Gastroesophageal sphincter (tissue), 4 donors: ENCODE measurements around the gene RLN1. TPM values are rescaled to one million over a fixed set of nuclear protein-coding genes. Genes with fewer than 3 reads are reported as not detected.

Experiments
- ATAC-seq: fragments of 150-250 bp; one replicate; pipeline ENCODE4 v1.9.1; 2016; ENCODE audit warnings: mild to moderate bottlenecking, moderate library complexity
- H3K27ac ChIP-seq, 4 donors: fragments of 200-600 bp; sonication (generic) in 3 of 4; 1 replicate in 3 of 4; 2 replicates in 1 of 4; pipeline ENCODE4 v1.5.1; 2016 to 2019
- H3K27me3 ChIP-seq: fragments of 200-600 bp; sonication (generic); one replicate; pipeline ENCODE4 v1.5.1; 2019
- H3K36me3 ChIP-seq, 2 donors: fragments of 200-600 bp; sonication (generic); one replicate each; pipeline ENCODE4 v1.5.1; 2019; ENCODE audit warnings: control low read depth in 1 of 2
- H3K4me1 ChIP-seq, 3 donors: fragments of 200-600 bp; sonication (generic); 1 replicate in 2 of 3; 2 replicates in 1 of 3; pipeline ENCODE4 v1.5.1; 2016 to 2019; ENCODE audit warnings: control low read depth in 2 of 3
- H3K4me3 ChIP-seq, 2 donors: fragments of 200-600 bp; sonication (generic); one replicate each; pipeline ENCODE4 v1.5.1; 2019; ENCODE audit warnings: mild to moderate bottlenecking in 1 of 2, moderate library complexity in 1 of 2
- H3K9me3 ChIP-seq, 3 donors: fragments of 200-600 bp; sonication (generic); one replicate each; pipeline ENCODE4 v1.5.1; 2017 to 2019; ENCODE audit warnings: control low read depth in 2 of 3
- EP300 ChIP-seq: sonication (generic); formaldehyde crosslinking; IDR thresholded peaks from one replicate; pipeline ENCODE4 v1.6.1; 2017; ENCODE audit warnings: antibody characterized with exemption, mild to moderate bottlenecking
- POLR2A ChIP-seq, 2 donors: fragments of 450-650 bp; IDR thresholded peaks; one replicate each; pipeline ENCODE4 v1.6.1; 2017; ENCODE audit warnings: antibody characterized with exemption in 2 of 2, mild to moderate bottlenecking in 2 of 2, moderate library complexity in 1 of 2
- POLR2AphosphoS5 ChIP-seq: sonication (generic); formaldehyde crosslinking; IDR thresholded peaks from one replicate; pipeline ENCODE4 v1.6.1; 2017; ENCODE audit warnings: antibody characterized with exemption
- WGBS, 2 donors: methylation state at CpG; one replicate each; pipeline ENCODE4 v1.1.5; 2018; ENCODE audit warnings: low coverage in 1 of 2; 5-methylcytosine and 5-hydroxymethylcytosine counted together
- total RNA-seq, 4 donors: library from RNA; depleted of rRNA; stranded (reverse); fragments of >200 nt; gene quantifications; one replicate each; pipeline ENCODE4 v1.1.0, GENCODE V29; 2016
- TF ChIP-seq, protein P1 (sequence below), 4 experiments: fragments of 200-600 bp in 2 of 4; fragments of 450-650 bp in 2 of 4; sonication (generic) in 1 of 4; IDR thresholded peaks; one replicate each; pipeline ENCODE4 v1.5.1; 2017 to 2019; ENCODE audit warnings: antibody characterized with exemption in 4 of 4, mild to moderate bottlenecking in 2 of 4, moderate library complexity in 2 of 4

RLN1 gene
- total RNA-seq, 4 donors from 2014 or later, result not detected

DNA sequence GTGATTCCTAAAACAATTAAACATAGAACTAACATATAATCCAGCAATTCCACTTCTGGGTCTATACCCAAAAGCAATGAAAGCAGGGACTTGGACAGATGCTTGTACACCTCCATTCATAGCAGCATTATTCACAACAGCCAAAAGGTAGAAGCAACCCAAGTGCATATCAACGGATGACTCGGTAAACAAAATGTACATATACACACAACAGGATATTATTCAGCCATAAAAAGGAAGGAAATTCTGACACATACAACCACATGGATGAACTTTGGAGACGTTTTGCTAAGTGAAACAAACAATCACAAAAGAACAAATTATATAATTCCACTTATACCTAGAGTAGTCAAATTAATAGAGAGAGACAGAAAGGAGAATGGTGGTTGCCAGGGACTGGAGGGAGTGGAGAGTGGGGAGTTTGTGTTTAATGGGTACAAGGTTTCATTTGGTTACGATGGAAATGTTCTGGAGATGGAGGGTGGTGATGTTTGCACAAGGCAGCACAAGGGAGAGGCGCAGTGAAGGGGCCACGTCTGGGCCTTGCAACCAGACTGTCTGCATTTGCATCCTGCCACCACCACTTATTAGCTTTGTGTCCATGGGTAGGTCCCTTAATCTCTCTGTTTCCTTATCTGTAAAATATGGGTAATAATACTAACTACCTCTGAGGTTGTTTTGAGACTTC, 36.3 kb upstream of the RLN1 start:
- no peaks in the 10 kb centered on the region for H3K27me3 ChIP-seq
- WGBS, 2 donors, result 77 to 82% methylated on average over 6 of the region's 6 CpGs
- H3K4me3 ChIP-seq, result no peak overlapping the region
- TF ChIP-seq POLR2AphosphoS5 (no peak), POLR2A (IDR thresholded peaks at IDR 0.05) (no peak), EP300 (no peak)
- TF ChIP-seq, protein P1, sequence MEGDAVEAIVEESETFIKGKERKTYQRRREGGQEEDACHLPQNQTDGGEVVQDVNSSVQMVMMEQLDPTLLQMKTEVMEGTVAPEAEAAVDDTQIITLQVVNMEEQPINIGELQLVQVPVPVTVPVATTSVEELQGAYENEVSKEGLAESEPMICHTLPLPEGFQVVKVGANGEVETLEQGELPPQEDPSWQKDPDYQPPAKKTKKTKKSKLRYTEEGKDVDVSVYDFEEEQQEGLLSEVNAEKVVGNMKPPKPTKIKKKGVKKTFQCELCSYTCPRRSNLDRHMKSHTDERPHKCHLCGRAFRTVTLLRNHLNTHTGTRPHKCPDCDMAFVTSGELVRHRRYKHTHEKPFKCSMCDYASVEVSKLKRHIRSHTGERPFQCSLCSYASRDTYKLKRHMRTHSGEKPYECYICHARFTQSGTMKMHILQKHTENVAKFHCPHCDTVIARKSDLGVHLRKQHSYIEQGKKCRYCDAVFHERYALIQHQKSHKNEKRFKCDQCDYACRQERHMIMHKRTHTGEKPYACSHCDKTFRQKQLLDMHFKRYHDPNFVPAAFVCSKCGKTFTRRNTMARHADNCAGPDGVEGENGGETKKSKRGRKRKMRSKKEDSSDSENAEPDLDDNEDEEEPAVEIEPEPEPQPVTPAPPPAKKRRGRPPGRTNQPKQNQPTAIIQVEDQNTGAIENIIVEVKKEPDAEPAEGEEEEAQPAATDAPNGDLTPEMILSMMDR (IDR thresholded peaks at IDR 0.05), result no peak
- H3K4me1 ChIP-seq, result no peaks in the 10 kb centered on the region
- peaks cover 0 to 10% of the 10 kb centered on the region in 2 donors for H3K36me3 ChIP-seq
- no peak overlapping the region for H3K27ac ChIP-seq
- ATAC-seq, result no peak
- H3K9me3 ChIP-seq, result no peaks in the 10 kb centered on the region

DNA sequence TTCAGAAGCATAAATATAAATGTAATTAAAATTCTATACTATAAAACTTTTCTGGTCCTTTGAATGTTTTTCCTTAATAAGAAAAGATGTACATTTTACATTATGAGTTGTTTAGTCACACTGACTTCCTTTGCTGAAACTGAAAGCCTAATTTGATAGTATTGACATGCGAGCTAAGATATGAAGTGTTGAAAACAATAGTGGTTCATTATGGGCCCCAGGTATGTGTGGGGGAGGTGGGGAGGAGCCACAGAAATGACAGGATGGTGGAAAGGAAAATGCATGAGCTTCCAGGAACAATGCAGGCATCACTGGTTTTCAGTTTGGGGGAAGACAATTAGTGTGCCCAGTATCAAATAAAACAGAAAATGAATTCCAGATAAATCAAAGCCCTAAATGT, 35.4 kb upstream of the RLN1 start:
- no peaks in the 10 kb centered on the region for H3K4me1 ChIP-seq
- no peak overlapping the region for H3K4me3 ChIP-seq
- WGBS, 2 donors, result 80 to 92% methylated on average over 1 of the region's 1 CpG
- no peaks in the 10 kb centered on the region for H3K27me3 ChIP-seq
- H3K36me3 ChIP-seq, result peaks cover 0 to 6% of the 10 kb centered on the region in 2 donors
- no peaks in the 10 kb centered on the region for H3K9me3 ChIP-seq
- no peak overlapping the region for H3K27ac ChIP-seq
- ATAC-seq, result no peak
- no peak for TF ChIP-seq EP300
- TF ChIP-seq POLR2AphosphoS5, result no peak
- TF ChIP-seq POLR2A (IDR thresholded peaks at IDR 0.05), result no peak
- TF ChIP-seq, protein P1 (IDR thresholded peaks at IDR 0.05), result no peak

DNA sequence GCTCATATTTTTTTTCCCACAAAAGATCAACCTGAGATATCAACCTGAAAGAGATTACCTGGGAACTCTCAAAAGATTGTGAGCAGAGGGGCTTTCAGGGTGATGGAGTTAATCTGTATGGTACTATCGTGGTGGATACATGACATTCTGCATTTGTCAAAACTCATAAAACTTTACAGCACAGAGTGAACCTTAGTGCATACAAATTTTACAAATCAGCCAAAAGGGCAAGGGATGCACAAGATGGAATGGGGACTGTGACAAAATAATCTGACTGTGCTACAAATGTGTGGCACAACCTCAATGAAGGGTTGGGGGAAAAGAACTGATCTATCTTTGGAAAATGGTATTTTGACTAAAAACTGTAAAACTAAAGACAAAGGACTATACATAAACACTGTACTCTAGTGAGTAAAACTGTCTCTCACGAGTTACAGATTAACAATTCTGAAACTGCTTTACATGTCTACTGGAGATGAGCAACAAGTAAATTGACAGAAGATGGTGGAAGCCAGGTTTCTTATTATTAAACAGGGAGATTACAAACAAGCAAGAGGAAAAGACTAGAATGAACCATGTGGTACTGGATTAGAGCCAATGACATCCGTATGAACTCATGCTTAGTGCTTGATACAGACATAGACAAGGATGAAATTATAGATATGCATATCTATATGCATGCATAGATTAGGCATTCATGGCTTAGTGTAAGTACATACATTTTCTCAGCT, 24.8 kb upstream of the RLN1 start:
- Histone ChIP-seq H3K27me3 (no peaks in the 10 kb centered on the region), H3K9me3 (peaks cover 0 to 5% (median 0%) of the 10 kb centered on the region in 3 donors), H3K4me3 (no peak overlapping the region), H3K27ac (no peak overlapping the region), H3K4me1 (no peaks in the 10 kb centered on the region), H3K36me3 (peaks cover 0 to 12% of the 10 kb centered on the region in 2 donors)
- TF ChIP-seq, protein P1 (IDR thresholded peaks at IDR 0.05), result no peak
- no peak for TF ChIP-seq POLR2AphosphoS5
- TF ChIP-seq EP300, result no peak
- TF ChIP-seq POLR2A (IDR thresholded peaks at IDR 0.05), result no peak
- no peak for ATAC-seq
- WGBS, 2 donors, result 36 to 73% methylated on average over 2 to 3 of the region's 3 CpGs

DNA sequence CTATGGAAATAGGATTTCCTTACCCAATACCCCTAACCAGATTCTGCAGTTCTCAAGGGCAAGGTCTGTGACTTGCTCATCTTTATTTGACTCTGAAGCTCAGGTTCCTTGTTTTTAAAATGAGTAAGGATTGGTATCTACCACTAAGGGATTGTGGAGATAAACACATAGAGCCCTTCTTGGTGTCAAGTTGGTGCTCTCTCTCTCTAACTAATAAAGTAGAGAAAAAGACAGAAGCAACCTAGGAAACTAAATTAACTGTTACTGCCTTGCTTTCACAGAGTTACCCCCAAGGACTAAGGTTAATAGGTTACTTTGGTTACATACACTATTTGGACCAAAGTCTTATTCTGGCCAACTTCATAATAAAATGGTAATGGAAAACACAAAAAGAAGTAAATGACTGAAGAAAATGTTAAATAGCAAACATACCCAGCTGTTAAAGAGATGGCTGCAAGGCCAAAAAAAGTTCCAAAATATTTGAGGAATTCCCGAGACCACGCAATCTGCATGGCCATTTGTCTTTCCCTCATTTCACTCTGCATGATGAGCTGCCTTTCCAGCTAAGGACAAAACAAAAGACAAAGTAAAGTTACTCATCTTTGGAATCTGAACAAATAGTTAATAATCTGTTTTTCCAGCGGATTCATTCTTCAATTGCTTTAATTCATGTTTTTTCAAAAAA, 21.8 kb upstream of the RLN1 start:
- Histone ChIP-seq H3K27me3 (no peaks in the 10 kb centered on the region), H3K27ac (no peak overlapping the region), H3K9me3 (no peaks in the 10 kb centered on the region), H3K4me3 (no peak overlapping the region), H3K4me1 (peaks cover 0 to 12% (median 0%) of the 10 kb centered on the region in 3 donors), H3K36me3 (peaks cover 0 to 18% of the 10 kb centered on the region in 2 donors)
- TF ChIP-seq POLR2A (IDR thresholded peaks at IDR 0.05) (no peak), EP300 (no peak), POLR2AphosphoS5 (no peak)
- TF ChIP-seq, protein P1 (IDR thresholded peaks at IDR 0.05), result no peak
- no peak for ATAC-seq
- WGBS, 2 donors, result 63 to 81% methylated on average over 3 of the region's 3 CpGs
